Activated CD4-positive, alpha-beta T cell treated with anti-CD3 and anti-CD28 coated beads, Interleukin-2, amount 10 ng/mL, durations not matched to agents 7 days and 5 days (primary cell): ENCODE results near the gene SPEM2. TPM values are rescaled to one million over a fixed set of nuclear protein-coding genes. Genes with fewer than 3 reads are reported as not detected.

ENCODE experiments used
- CTCF ChIA-PET: fragments of 350-600 bp; sonication (Branson Sonifier 250); formaldehyde crosslinking; loops from one replicate; lab custom pipeline; 2021; ENCODE audit warnings: antibody characterized with exemption; lab: Charles Lee
- POLR2A ChIA-PET: fragments of 350-600 bp; sonication (Branson Sonifier 250); formaldehyde crosslinking; loops from one replicate; lab custom pipeline; 2021; ENCODE audit warnings: antibody characterized with exemption; lab: Charles Lee
- DNase-seq: peaks from one replicate; pipeline ENCODE4 v3.0.0-alpha.2; 2020
- H3K27ac Mint-ChIP-seq: one replicate; pipeline ENCODE4 v1.8.0; 2021; ENCODE audit warnings: mild to moderate bottlenecking, moderate library complexity, mixed read lengths
- H3K27me3 Mint-ChIP-seq: one replicate; pipeline ENCODE4 v1.8.0; 2021; ENCODE audit warnings: mixed read lengths
- H3K36me3 Mint-ChIP-seq: one replicate; pipeline ENCODE4 v1.8.0; 2021; ENCODE audit warnings: low read depth, mixed read lengths
- H3K4me1 Mint-ChIP-seq: one replicate; pipeline ENCODE4 v1.8.0; 2021; ENCODE audit warnings: mixed read lengths
- H3K4me3 Mint-ChIP-seq: one replicate; pipeline ENCODE4 v1.8.0; 2021; ENCODE audit warnings: mild to moderate bottlenecking, moderate library complexity, mixed read lengths
- H3K9me3 Mint-ChIP-seq: one replicate; pipeline ENCODE4 v1.8.0; 2021; ENCODE audit warnings: mixed read lengths
- total RNA-seq, 2 experiments: library from RNA; stranded (reverse); gene quantifications; one replicate each; pipeline ENCODE4 v1.2.3, GENCODE V29; 2021

SPEM2 gene
- total RNA-seq, 2 experiments from 2014 or later, result not detected

DNA sequence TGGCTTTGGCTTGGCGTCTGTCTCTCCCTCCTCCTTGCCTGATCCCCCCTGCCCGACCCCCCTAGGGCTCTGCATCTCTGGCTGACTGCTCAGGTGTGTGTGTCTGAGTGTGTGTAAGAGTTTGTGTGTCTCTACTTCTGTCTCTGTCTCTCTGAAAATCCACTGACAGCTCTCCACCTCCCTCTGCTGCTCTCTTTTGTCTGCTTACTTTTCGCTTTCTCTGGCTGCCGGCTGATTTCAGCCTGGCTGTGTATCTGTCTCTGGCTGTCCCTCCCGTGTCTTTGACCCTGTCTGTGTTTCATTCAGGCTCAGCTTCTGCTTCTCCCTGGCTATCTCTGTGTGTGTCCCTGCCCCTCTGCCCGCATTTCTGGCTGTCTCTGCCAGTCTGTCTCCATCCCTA is 9.1 kb upstream of the SPEM2 start:
- H3K27ac Mint-ChIP-seq, result peak overlapping the region; percentile 34
- no peaks in the 10 kb centered on the region for H3K36me3 Mint-ChIP-seq
- H3K4me3 Mint-ChIP-seq, result no peak overlapping the region
- ChIA-PET POLR2A (interaction anchor here (0.6 kb wide), 1 partner anchor 54 kb away, joined by 5 read pairs; no protein-coding TSS in a partner anchor), CTCF (interaction anchor here (1.5 kb wide), 1 partner anchor 144 kb away, joined by 4 read pairs; no protein-coding TSS in a partner anchor)
- no peaks in the 10 kb centered on the region for H3K27me3 Mint-ChIP-seq
- H3K4me1 Mint-ChIP-seq, result no peaks in the 10 kb centered on the region
- no peak for DNase-seq
- no peaks in the 10 kb centered on the region for H3K9me3 Mint-ChIP-seq

DNA sequence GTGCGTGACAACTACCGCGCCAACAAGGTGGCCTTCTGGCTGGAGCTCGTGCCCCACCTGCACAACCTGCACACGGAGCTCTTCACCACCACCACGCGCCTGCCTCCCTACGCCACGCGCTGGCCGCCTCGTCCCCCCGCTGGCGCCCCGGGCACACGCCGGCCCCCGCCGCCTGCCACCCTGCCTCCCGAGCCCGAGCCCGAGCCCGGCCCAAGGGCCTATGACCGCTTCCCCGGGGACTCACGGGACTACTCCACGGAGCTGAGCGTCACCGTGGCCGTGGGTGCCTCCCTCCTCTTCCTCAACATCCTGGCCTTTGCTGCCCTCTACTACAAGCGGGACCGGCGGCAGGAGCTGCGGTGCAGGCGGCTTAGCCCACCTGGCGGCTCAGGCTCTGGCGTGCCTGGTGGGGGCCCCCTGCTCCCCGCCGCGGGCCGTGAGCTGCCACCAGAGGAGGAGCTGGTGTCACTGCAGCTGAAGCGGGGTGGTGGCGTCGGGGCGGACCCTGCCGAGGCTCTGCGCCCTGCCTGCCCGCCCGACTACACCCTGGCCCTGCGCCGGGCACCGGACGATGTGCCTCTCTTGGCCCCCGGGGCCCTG is 8.3 kb upstream of the SPEM2 start:
- Mint-ChIP-seq H3K9me3 (no peaks in the 10 kb centered on the region), H3K4me1 (no peaks in the 10 kb centered on the region), H3K36me3 (no peaks in the 10 kb centered on the region), H3K4me3 (no peak overlapping the region), H3K27me3 (no peaks in the 10 kb centered on the region), H3K27ac (no peak overlapping the region)
- ChIA-PET CTCF (interaction anchor here (1.5 kb wide), 1 partner anchor 143 kb away, joined by 4 read pairs; no protein-coding TSS in a partner anchor), POLR2A (interaction anchor here (0.6 kb wide), 1 partner anchor 54 kb away, joined by 5 read pairs; no protein-coding TSS in a partner anchor)
- no peak for DNase-seq

DNA sequence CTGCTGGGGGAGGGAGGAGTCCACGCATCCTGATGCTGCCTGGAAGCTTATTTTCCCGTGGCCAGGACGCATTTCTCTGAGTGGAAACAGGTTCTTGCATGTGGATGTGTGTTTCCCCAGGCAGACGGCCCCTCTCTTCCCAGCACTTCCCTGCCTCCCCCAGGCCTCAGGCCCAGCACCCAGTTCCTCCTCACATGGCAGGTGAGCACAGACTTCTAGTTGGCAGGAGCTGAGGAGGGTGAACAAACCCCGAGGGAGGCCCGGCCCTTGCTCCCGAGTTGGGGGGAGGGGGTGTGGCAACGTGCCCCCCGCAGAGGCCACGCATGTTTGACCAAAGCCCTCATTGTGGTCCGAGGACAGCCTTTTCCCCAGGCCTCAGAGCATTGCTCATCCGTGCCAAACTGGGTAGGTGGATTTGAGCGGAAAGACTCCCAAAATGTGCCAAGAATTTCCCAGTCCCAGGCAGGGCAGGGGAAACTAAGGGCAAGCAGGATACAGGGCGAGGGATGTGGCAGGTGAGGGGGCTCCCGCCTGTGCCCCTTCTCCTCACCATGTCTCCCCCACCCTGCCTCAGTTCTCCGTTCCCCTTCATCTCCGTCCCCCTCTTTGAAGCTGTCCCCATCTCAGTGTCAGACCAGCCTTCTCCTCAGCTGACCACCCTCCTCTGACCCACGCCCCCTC is 6.8 kb upstream of the SPEM2 start:
- no peaks in the 10 kb centered on the region for H3K36me3 Mint-ChIP-seq
- no peak overlapping the region for H3K4me3 Mint-ChIP-seq
- ChIA-PET POLR2A (no interaction called here), CTCF (interaction anchor here (1.7 kb wide), 1 partner anchor 12 kb away, joined by 3 read pairs; no protein-coding TSS in a partner anchor)
- H3K27me3 Mint-ChIP-seq, result no peaks in the 10 kb centered on the region
- DNase-seq, result no peak
- H3K4me1 Mint-ChIP-seq, result no peaks in the 10 kb centered on the region
- H3K9me3 Mint-ChIP-seq, result no peaks in the 10 kb centered on the region
- H3K27ac Mint-ChIP-seq, result no peak overlapping the region

DNA sequence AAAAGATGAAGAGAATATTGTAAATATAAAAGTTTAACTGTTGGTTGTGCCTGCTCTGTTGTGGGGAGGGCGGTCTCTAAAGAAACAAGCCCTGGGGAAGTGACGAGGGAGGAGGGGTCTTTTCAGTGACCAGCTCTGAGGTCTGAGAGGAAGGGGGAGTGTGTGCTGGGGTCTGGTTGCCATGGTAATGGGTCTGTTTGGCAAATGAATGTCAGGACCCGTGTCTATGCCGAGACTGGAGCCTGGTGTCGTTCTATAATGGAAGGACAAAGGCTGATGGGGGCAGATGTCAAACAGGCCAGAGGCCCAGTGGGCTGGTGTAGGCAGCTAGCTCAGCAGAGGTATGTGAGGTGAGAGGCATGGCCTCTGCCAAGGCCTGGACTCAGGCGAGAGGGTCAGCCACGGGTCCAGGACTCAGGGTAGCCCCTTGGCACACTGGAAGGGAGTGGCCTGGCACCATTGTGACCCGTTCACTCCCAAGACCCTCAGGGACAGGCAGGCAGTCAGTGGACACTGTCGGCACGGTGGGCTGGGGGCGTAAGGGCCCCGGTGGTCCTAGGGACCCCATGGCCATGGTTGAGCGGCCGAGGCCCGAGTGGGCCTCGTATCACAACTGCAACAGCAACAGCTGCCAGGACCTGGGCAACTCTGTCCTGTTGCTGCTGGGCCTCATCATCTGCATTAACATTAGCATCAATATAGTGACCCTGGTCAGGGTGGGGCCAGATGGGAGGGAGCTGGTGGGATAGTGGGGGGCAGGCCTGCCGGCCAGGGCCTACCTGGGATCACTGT is 5.4 kb upstream of the SPEM2 start, which contains the start of gene SPEM1:
Gene SPEM1 (plus strand): TSS at position 506 of the 792 bp plus-strand sequence. CDS start 61 bp downstream, at position 567.
- POLR2A ChIA-PET, result no interaction called here
- Mint-ChIP-seq H3K36me3 (no peaks in the 10 kb centered on the region), H3K9me3 (no peaks in the 10 kb centered on the region), H3K4me3 (no peak within 1 kb of the TSS), H3K27me3 (no peaks in the 10 kb centered on the region), H3K27ac (peak within 1 kb of the TSS; percentile 73), H3K4me1 (no peaks in the 10 kb centered on the region)
- CTCF ChIA-PET, result interaction anchor here (0.9 to 2.5 kb wide), 3 partner anchors 11 to 66 kb away, joined by 3 to 12 read pairs (median 3); partner anchors contain the start of gene TMEM102
- DNase-seq, result no peak

DNA sequence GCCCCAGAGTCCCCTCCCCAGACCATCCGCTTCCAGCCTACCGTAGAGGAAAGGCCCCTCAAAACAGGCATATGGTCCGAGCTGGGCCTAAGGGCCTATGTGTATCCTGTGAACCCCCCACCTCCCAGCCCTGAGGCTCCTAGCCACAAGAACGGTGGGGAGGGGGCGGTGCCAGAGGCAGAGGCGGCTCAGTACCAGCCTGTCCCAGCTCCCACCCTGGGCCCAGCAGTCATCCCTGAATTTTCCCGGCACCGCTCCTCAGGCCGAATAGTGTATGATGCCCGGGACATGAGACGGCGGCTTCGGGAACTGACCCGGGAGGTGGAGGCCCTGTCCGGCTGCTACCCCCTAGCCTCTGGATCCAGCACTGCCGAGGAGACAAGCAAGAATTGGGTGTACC is 4.2 kb upstream of the SPEM2 start:
- ChIA-PET POLR2A (no interaction called here), CTCF (interaction anchor here (2.5 kb wide), 1 partner anchor 15 kb away, joined by 12 read pairs; the partner anchor contains the start of gene TMEM102)

DNA sequence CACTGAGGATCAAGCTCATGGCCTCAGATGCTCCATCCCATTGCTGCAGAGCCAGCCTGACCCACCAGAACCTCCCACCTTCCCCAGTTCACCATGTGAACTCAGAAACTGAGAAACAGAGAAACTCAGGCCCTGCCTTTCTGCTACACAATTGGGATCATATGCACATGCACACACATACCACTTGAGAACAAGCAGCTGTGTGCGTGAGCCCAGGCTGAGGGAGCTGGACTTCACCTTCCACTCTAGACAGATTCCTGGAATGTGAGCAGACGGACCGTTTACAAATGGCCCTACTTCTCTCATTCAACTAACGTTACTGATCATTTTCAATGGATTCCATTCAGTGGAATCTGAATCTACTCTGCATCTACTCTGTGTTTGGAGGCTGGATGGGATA is 1.7 kb upstream of the SPEM2 start:
- ChIA-PET CTCF (no interaction called here), POLR2A (no interaction called here)
- H3K27me3 Mint-ChIP-seq, result no peaks in the 10 kb centered on the region
- H3K9me3 Mint-ChIP-seq, result no peaks in the 10 kb centered on the region
- H3K36me3 Mint-ChIP-seq, result no peaks in the 10 kb centered on the region
- H3K4me3 Mint-ChIP-seq, result no peak overlapping the region
- H3K27ac Mint-ChIP-seq, result peak overlapping the region; percentile 31
- H3K4me1 Mint-ChIP-seq, result no peaks in the 10 kb centered on the region
- no peak for DNase-seq

More for the DNA sequence above, 4.2 kb upstream of the SPEM2 start:
- DNase-seq, result no peak
- no peak overlapping the region for H3K27ac Mint-ChIP-seq
- H3K36me3 Mint-ChIP-seq, result no peaks in the 10 kb centered on the region
- no peak overlapping the region for H3K4me3 Mint-ChIP-seq
- no peaks in the 10 kb centered on the region for H3K4me1 Mint-ChIP-seq
- no peaks in the 10 kb centered on the region for H3K27me3 Mint-ChIP-seq
- H3K9me3 Mint-ChIP-seq, result no peaks in the 10 kb centered on the region

DNA sequence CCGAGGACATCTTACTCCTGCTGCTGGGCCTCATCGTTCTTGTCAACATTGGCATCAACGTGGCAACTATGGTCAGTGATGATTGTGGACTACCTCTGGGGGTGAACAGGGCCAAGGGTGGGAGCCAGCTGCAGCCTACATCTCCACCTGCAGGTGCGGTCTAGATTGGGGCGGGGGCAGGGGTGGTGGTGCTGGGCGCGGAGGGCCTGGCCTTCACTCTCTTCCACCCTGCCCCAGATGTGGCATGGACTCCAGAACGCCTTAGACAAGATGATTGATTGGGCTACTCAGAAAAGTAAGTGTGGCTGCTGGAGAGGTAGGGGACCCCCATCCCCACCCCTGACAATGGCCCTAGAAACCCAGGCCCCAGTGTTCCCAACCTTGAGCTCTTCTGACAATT is 340 bp downstream of the SPEM2 start:
- H3K27ac Mint-ChIP-seq, result peak overlapping the region; percentile 57
- CTCF ChIA-PET, result interaction anchor here (1.2 to 1.4 kb wide), 2 partner anchors 12 to 70 kb away, joined by 3 to 4 read pairs; no protein-coding TSS in a partner anchor
- no peaks in the 10 kb centered on the region for H3K4me1 Mint-ChIP-seq
- no peaks in the 10 kb centered on the region for H3K9me3 Mint-ChIP-seq
- H3K4me3 Mint-ChIP-seq, result no peak overlapping the region
- H3K36me3 Mint-ChIP-seq, result no peaks in the 10 kb centered on the region
- DNase-seq, result no peak
- H3K27me3 Mint-ChIP-seq, result no peaks in the 10 kb centered on the region
- POLR2A ChIA-PET, result no interaction called here

DNA sequence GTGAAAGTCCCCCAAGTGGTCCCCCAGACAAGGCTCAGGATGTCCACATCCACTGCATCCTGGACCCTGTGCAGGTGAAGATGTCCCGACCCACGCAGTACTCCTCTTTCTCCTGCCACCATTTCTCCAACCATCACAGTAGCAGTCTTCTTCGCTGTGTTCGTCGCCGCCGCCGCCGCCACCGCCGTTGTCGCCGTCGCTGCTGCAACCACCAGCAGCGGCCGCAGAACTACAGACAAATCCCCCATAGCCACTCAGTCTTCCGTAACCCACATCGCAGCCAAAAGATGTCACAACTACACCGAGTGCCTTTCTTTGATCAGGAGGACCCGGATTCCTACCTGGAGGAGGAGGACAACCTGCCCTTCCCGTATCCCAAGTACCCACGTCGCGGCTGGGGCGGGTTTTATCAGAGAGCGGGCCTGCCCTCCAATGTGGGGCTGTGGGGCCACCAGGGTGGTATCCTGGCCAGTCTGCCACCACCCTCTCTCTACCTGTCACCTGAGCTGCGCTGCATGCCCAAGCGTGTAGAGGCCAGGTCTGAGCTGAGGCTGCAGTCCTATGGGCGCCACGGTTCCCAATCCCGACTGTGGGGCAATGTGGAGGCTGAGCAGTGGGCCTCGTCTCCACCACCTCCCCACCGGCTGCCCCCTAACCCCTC is 917 bp downstream of the SPEM2 start:
- no peaks in the 10 kb centered on the region for H3K4me1 Mint-ChIP-seq
- no peaks in the 10 kb centered on the region for H3K27me3 Mint-ChIP-seq
- peak overlapping the region; percentile 57 for H3K27ac Mint-ChIP-seq
- H3K4me3 Mint-ChIP-seq, result no peak overlapping the region
- ChIA-PET POLR2A (no interaction called here), CTCF (interaction anchor here (1.0 to 2.1 kb wide), 2 partner anchors 10 to 70 kb away, joined by 3 to 8 read pairs; no protein-coding TSS in a partner anchor)
- no peaks in the 10 kb centered on the region for H3K9me3 Mint-ChIP-seq
- H3K36me3 Mint-ChIP-seq, result no peaks in the 10 kb centered on the region
- no peak for DNase-seq

DNA sequence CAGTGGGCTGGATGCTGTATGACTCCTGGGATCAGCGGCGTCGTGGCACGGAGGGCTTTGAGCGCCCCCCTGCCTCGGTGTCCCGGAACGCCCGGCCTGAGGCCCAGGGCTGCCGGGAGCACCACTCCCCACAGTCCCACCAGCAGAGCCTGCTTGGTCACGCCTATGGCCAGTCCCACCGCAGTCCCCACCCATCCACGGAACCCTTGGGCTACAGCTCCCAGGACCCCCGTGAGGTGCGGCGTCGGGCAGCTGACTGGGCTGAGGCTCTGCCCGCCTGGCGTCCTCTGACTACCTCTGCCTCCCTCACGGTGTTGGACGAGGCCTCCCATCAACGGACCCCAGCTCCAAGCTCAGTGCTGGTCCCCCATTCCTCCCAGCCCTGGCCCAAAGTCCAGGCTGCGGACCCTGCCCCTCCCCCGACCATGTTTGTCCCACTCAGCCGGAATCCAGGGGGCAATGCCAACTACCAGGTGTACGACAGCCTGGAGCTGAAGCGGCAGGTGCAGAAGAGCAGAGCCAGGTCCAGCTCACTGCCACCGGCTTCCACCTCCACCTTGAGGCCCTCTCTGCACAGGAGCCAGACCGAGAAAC is 1.6 kb downstream of the SPEM2 start:
- H3K9me3 Mint-ChIP-seq, result no peaks in the 10 kb centered on the region
- DNase-seq, result no peak
- no peaks in the 10 kb centered on the region for H3K27me3 Mint-ChIP-seq
- H3K27ac Mint-ChIP-seq, result no peak overlapping the region
- no peaks in the 10 kb centered on the region for H3K36me3 Mint-ChIP-seq
- no peaks in the 10 kb centered on the region for H3K4me1 Mint-ChIP-seq
- no peak overlapping the region for H3K4me3 Mint-ChIP-seq
- ChIA-PET POLR2A (no interaction called here), CTCF (interaction anchor here (1.0 to 2.1 kb wide), 2 partner anchors 10 to 71 kb away, joined by 3 to 8 read pairs; no protein-coding TSS in a partner anchor)

DNA sequence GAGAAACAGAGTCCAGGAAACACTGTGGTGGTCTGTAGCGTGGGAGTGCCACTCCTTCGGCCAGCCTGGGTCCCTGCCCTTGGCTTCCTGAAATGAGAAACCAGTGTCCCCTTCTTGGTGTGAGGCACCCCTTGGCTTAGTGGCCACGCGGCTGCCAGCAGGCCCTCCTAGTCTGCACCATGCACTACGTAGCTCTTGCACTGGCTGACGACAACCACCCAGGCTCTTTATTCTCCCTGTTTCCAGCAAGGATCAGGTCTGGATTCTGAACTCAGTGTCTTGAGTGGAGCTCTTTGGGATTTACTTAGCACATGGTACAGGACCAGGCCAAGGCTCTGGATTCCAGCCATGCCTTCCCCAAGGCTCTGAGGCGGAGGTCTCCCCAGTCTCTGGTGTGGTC is 2.1 kb downstream of the SPEM2 start:
- H3K27me3 Mint-ChIP-seq, result no peaks in the 10 kb centered on the region
- no peak overlapping the region for H3K4me3 Mint-ChIP-seq
- H3K36me3 Mint-ChIP-seq, result no peaks in the 10 kb centered on the region
- ChIA-PET POLR2A (no interaction called here), CTCF (interaction anchor here (2.1 kb wide), 1 partner anchor 9 kb away, joined by 8 read pairs; no protein-coding TSS in a partner anchor)
- no peaks in the 10 kb centered on the region for H3K4me1 Mint-ChIP-seq
- DNase-seq, result no peak
- H3K9me3 Mint-ChIP-seq, result no peaks in the 10 kb centered on the region
- H3K27ac Mint-ChIP-seq, result no peak overlapping the region

DNA sequence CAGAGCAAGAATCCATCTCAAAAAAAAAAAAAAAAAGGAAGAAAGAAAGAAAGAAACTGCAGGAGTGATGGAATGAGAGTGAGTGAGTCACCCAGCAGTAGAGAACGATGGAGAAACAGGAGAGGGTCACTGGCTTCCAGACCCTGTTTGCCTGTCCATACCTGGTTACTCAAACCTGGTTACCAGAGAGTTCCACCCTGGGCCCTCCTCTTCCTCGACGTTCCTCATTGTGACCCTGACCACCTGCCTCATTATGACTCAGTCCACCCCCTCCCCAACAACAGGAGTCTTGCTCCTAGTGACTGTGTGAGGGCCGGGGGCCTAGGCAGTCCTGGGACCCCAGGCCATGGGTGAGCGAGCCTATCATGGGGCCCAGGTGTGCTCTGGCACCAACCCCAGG is 3.1 kb downstream of the SPEM2 start, which contains the start of gene SPEM3:
Gene SPEM3 (plus strand): TSS at position 301 of the 400 bp plus-strand sequence. CDS start 46 bp downstream, at position 347.
- CTCF ChIA-PET, result interaction anchor here (0.7 to 1.7 kb wide), 2 partner anchors 15 to 435 kb away, joined by 3 to 4 read pairs; no protein-coding TSS in a partner anchor
- Mint-ChIP-seq H3K4me1 (no peaks in the 10 kb centered on the region), H3K4me3 (no peak within 1 kb of the TSS), H3K27me3 (no peaks in the 10 kb centered on the region), H3K9me3 (no peaks in the 10 kb centered on the region), H3K36me3 (no peaks in the 10 kb centered on the region), H3K27ac (no peak within 1 kb of the TSS)
- POLR2A ChIA-PET, result no interaction called here
- DNase-seq, result no peak
